Measurements from ENCODE around the gene MLYCD.

The MLYCD gene

GRCh38 chr16:83928341-83929055 lies 29.6 kb downstream of the MLYCD start:
- H3K4me1 Mint-ChIP-seq, result peaks cover 6% of the 10 kb centered on the region
- H3K4me3 Mint-ChIP-seq, result no peak overlapping the region
- DNase-seq (no peak), ATAC-seq (no peak)
- H3K27me3 Mint-ChIP-seq, result no peaks in the 10 kb centered on the region
- H3K9me3 Mint-ChIP-seq, result no peaks in the 10 kb centered on the region
- no peak overlapping the region for H3K27ac Mint-ChIP-seq

GRCh38 chr16:83929811-83930555 lies 31.1 kb downstream of the MLYCD start:
- DNase-seq (no peak), ATAC-seq (no peak)
- H3K27ac Mint-ChIP-seq, result no peak overlapping the region
- no peaks in the 10 kb centered on the region for H3K9me3 Mint-ChIP-seq
- H3K4me1 Mint-ChIP-seq, result peaks cover 6% of the 10 kb centered on the region
- no peaks in the 10 kb centered on the region for H3K27me3 Mint-ChIP-seq
- no peak overlapping the region for H3K4me3 Mint-ChIP-seq

- Mint-ChIP-seq H3K9me3 (no peaks in the 10 kb centered on the region), H3K4me1 (peaks cover 6% of the 10 kb centered on the region), H3K27me3 (no peaks in the 10 kb centered on the region), H3K4me3 (no peak overlapping the region), H3K27ac (no peak overlapping the region)
- ATAC-seq (peak; percentile 11), DNase-seq (no peak)
Measured at GRCh38 chr16:83930730-83931500, 32.0 kb downstream of the MLYCD start.

- H3K27me3 Mint-ChIP-seq, result no peaks in the 10 kb centered on the region
- peaks cover 2% of the 10 kb centered on the region for H3K4me1 Mint-ChIP-seq
- no peak overlapping the region for H3K4me3 Mint-ChIP-seq
- ATAC-seq (peak; percentile 3), DNase-seq (no peak)
- H3K9me3 Mint-ChIP-seq, result no peaks in the 10 kb centered on the region
- no peak overlapping the region for H3K27ac Mint-ChIP-seq
Measured at GRCh38 chr16:83931556-83931955, 32.6 kb downstream of the MLYCD start.

DNA sequence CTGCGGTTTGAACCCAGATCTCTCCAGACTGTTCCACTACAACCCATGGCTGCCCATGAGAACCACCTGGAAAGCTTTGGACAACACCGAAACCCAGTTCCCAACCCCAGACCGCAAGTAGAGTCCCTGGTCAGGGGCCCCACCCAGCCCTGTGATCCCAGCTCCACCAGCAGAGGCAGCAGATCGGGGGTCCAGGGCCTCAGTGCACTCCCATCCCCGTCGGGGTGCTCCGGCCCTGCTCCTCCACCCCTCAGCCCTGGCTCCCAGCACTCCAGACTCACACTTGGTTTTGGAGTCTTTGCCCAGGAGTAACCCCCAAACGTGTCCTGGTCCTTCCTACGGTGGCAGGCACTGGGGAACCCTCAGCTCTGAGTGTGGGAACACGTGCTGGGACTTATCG lies 33.4 kb downstream of the MLYCD start:
- H3K27ac Mint-ChIP-seq, result no peak overlapping the region
- no peak overlapping the region for H3K4me3 Mint-ChIP-seq
- DNase-seq, result no peak
- no peaks in the 10 kb centered on the region for H3K27me3 Mint-ChIP-seq
- ATAC-seq, result no peak
- no peaks in the 10 kb centered on the region for H3K4me1 Mint-ChIP-seq
- H3K9me3 Mint-ChIP-seq, result no peaks in the 10 kb centered on the region

DNA sequence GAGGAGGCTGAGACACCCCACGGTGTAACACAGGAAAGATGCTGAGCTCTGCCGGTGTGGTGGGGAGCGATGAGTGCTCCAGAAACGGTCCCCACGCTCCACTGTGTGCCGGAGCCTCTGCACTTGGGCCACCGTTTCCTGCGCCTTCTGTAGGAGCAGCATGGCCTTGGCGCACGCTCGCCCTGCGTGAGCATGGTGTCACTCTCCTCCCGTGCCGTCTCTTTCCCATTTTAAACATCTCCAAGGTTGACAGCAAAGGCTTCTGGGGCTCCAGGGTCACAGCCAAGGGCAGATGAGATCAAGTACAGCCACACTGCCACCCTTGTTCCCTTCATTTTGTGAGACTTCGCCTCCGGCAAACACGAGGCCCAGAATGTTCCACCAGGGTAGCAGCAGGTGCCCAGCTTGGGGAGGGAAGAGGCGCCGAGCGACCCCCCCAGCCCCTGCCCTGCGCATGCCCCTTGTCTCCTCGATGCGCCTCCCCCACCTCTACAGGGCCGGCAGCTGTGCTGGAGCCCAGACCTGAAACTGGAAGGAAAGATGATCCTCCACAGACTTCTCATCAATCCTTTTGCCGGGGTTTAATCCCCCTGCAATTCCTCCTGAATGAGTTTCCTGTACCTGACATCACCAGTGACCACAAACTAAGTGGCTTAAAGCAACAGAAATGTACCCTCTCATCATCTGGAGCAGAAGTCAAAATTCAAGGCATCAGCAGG lies 34.2 kb downstream of the MLYCD start:
- Mint-ChIP-seq H3K27ac (no peak overlapping the region), H3K9me3 (no peaks in the 10 kb centered on the region), H3K27me3 (no peaks in the 10 kb centered on the region), H3K4me3 (no peak overlapping the region), H3K4me1 (no peaks in the 10 kb centered on the region)
- no peak for DNase-seq
- no peak for ATAC-seq

DNA sequence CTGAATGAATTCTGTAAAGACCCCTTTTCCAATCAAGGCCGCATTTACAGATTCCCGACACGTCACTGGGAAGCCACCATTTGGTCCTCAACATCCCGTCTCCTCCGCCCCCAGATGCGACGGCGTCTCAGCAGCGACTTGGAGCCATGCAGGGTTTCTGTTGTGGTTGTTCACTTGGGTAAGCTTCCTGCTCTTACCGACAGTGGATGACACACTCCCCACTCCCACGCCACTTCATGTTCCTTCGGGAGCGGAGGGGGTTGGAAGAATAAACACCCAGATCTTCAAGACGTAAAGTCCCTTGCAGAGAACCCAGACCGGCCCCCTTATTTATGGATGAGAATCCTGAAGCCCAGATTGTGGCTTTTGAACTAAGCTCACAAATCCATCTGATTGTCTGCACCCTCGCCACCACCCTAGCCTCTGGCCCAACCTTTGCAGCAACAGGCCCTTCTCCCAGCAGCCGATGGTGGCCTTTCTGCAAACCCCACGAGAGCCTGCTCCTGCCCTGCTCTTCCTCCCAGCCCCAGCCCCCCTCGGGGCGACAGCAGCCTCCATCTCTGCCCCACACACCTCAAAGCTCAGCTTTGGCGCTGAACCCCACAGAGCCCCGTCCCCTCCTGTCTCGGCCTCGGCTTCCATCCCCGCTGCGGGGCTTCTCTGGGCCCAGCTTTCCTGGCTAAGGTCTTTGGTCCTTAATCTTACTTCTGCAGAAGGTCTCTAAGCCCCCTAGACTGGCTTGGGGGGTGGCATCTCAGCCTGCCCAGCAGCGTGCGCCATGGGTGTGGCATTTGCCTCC lies 35.2 kb downstream of the MLYCD start:
- H3K4me3 Mint-ChIP-seq, result no peak overlapping the region
- DNase-seq (no peak), ATAC-seq (no peak)
- peak overlapping the region; percentile 19 to 32 for H3K27ac Mint-ChIP-seq
- H3K27me3 Mint-ChIP-seq, result no peaks in the 10 kb centered on the region
- H3K4me1 Mint-ChIP-seq, result peaks cover under 1% of the 10 kb centered on the region
- H3K9me3 Mint-ChIP-seq, result no peaks in the 10 kb centered on the region

- Mint-ChIP-seq H3K4me3 (no peak overlapping the region), H3K4me1 (peaks cover 6% of the 10 kb centered on the region), H3K9me3 (no peaks in the 10 kb centered on the region), H3K27me3 (no peaks in the 10 kb centered on the region), H3K27ac (no peak overlapping the region)
- ATAC-seq, result no peak
- no peak for DNase-seq
Measured at GRCh38 chr16:83934684-83934977, 35.7 kb downstream of the MLYCD start.

DNA sequence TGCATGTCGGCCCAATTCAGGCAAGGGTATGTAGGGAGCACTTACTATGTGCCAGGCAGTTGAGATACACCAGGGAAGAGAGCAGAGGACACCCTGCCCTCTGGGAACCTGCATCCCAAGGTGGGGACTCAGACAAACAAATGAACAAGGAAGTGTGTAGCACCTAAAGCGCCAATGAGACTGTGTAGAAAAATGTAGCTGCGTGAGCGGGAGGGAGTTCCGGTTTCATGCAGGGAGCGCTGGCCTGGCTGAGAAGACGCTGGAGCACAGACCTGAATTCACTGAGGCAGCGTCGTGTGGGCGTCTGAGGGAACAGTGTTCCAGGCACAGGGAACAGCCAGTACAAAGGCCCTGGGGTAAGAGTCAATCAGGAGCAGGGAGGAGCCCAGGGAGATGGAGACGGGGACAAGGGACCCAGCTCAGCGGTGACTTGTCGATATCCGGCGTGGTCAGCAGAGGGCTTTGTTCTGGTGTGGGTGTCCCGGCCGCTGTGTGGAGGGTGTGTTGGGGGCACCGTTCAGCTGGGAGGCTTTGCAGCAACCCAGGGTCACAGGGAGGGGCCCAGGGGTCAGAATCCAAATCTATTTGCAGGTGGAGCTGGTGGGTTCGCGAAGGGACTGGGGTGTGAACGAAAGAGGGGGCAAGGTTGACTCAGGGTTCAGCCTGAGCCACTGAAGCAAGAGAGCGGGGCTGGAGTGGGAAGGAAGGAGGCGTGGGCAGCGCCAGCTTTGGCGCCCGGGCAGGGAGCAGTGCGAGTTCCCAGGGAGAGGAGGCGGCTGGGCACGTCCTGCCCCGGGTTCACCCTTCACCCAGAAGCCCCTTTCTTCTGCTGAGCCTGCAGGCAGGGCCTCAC lies 36.3 kb downstream of the MLYCD start:
- ATAC-seq (no peak), DNase-seq (no peak)
- H3K27ac Mint-ChIP-seq, result peak overlapping the region in 1 of 2 donors; percentile 10
- no peaks in the 10 kb centered on the region for H3K27me3 Mint-ChIP-seq
- H3K4me3 Mint-ChIP-seq, result no peak overlapping the region
- peaks cover 6% of the 10 kb centered on the region for H3K4me1 Mint-ChIP-seq
- no peaks in the 10 kb centered on the region for H3K9me3 Mint-ChIP-seq

DNA sequence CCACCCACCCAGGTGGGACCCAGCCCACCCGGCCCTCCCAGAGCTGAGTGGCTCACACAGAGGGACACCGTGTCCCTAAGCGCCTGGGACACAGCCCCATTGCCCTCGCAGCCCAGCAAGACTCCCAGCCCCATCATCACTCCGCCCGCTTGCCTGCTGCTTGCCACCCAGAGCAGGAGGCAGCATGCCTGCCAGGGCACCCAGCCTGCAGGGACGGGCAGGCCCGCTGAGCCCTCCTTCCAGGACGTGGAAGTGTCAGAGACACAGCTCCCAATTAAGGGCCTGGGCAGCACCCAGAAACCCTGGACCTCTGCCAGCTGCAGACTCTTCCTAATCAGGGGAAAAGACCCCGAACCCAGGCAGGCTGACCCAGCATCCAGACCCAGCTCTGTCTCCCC lies 36.9 kb downstream of the MLYCD start:
- DNase-seq (no peak), ATAC-seq (no peak)
- Mint-ChIP-seq H3K9me3 (no peaks in the 10 kb centered on the region), H3K4me1 (peaks cover 6% of the 10 kb centered on the region), H3K4me3 (no peak overlapping the region), H3K27me3 (no peaks in the 10 kb centered on the region), H3K27ac (no peak overlapping the region)

GRCh38 chr16:83936581-83937165 lies 37.8 kb downstream of the MLYCD start:
- no peak overlapping the region for H3K27ac Mint-ChIP-seq
- H3K4me3 Mint-ChIP-seq, result no peak overlapping the region
- DNase-seq (no peak), ATAC-seq (no peak)
- H3K9me3 Mint-ChIP-seq, result no peaks in the 10 kb centered on the region
- peaks cover 6% of the 10 kb centered on the region for H3K4me1 Mint-ChIP-seq
- no peaks in the 10 kb centered on the region for H3K27me3 Mint-ChIP-seq

GRCh38 chr16:83937267-83937666 lies 38.4 kb downstream of the MLYCD start:
- Mint-ChIP-seq H3K27ac (no peak overlapping the region), H3K9me3 (no peaks in the 10 kb centered on the region), H3K4me1 (peaks cover 6% of the 10 kb centered on the region), H3K27me3 (no peaks in the 10 kb centered on the region), H3K4me3 (no peak overlapping the region)
- DNase-seq (no peak), ATAC-seq (no peak)

- no peaks in the 10 kb centered on the region for H3K27me3 Mint-ChIP-seq
- DNase-seq (no peak), ATAC-seq (no peak)
- peaks cover 6% of the 10 kb centered on the region for H3K4me1 Mint-ChIP-seq
- H3K4me3 Mint-ChIP-seq, result no peak overlapping the region
- no peak overlapping the region for H3K27ac Mint-ChIP-seq
- H3K9me3 Mint-ChIP-seq, result no peaks in the 10 kb centered on the region
Measured at GRCh38 chr16:83937922-83938885, 39.3 kb downstream of the MLYCD start.

Data from stimulated activated naive CD8-positive, alpha-beta T cell treated with anti-CD3 and anti-CD28 coated beads, Interleukin-15, amount 100 ng/mL, for 72 hours (primary cell).